Mesothelial cell of epicardium (in vitro differentiated cells): ENCODE measurements around the gene CFAP141. TPM values are rescaled to one million over a fixed set of nuclear protein-coding genes. Genes with fewer than 3 reads are reported as not detected.

Experiments used
- DNase-seq, 2 experiments: peaks; one replicate each; pipeline ENCODE4 v3.0.0; 2021; ENCODE audit warnings: low spot score in 2 of 2; ENCODE audit not compliant: unreplicated experiment in 2 of 2
- H3K27ac Mint-ChIP-seq: 2 replicates; pipeline ENCODE4 v1.8.0; 2021; ENCODE audit warnings: mixed read lengths
- H3K27me3 Mint-ChIP-seq: 2 replicates; pipeline ENCODE4 v1.8.0; 2021; ENCODE audit warnings: low read depth, mixed read lengths
- H3K36me3 Mint-ChIP-seq: 2 replicates; pipeline ENCODE4 v1.8.0; 2021; ENCODE audit warnings: mixed read lengths
- H3K4me1 Mint-ChIP-seq: 2 replicates; pipeline ENCODE4 v1.8.0; 2021; ENCODE audit warnings: mixed read lengths
- H3K4me3 Mint-ChIP-seq: 2 replicates; pipeline ENCODE4 v1.8.0; 2021; ENCODE audit warnings: mild to moderate bottlenecking, moderate library complexity, mixed read lengths
- H3K9me3 Mint-ChIP-seq: 2 replicates; pipeline ENCODE4 v1.8.0; 2021; ENCODE audit warnings: mixed read lengths
- CTCF ChIP-seq: fragments of 200-600 bp; sonication (generic); IDR thresholded peaks from one replicate; pipeline ENCODE4 v1.5.0; 2021; ENCODE audit warnings: antibody characterized with exemption; ENCODE audit not compliant: unreplicated experiment
- total RNA-seq: library from RNA; stranded (reverse); gene quantifications from 3 replicates; pipeline ENCODE4 v1.2.1, GENCODE V29; 2021

Gene CFAP141
- total RNA-seq, 1 donor from 2014 or later: not detected

- Mint-ChIP-seq H3K27ac (peak overlapping the region; percentile 100), H3K27me3 (no peaks in the 10 kb centered on the region), H3K36me3 (no peaks in the 10 kb centered on the region), H3K4me3 (peak overlapping the region; percentile 100), H3K4me1 (peaks cover 56% of the 10 kb centered on the region), H3K9me3 (no peaks in the 10 kb centered on the region)
- no peak for DNase-seq
- no peak for TF ChIP-seq CTCF
Measured at GRCh38 chr1:154181944-154182343, 24.2 kb downstream of the CFAP141 start.

GRCh38 chr1:154179946-154180687, 26.0 kb downstream of the CFAP141 start:
- Mint-ChIP-seq H3K4me3 (peak overlapping the region; percentile 43), H3K36me3 (peaks cover 4% of the 10 kb centered on the region), H3K9me3 (no peaks in the 10 kb centered on the region), H3K4me1 (peaks cover 59% of the 10 kb centered on the region), H3K27me3 (no peaks in the 10 kb centered on the region), H3K27ac (peak overlapping the region; percentile 89)
- no peak for DNase-seq
- no peak for TF ChIP-seq CTCF

- peak overlapping the region; percentile 89 for H3K27ac Mint-ChIP-seq
- H3K4me1 Mint-ChIP-seq: peaks cover 59% of the 10 kb centered on the region
- no peak for DNase-seq
- H3K4me3 Mint-ChIP-seq: peak overlapping the region; percentile 23
- TF ChIP-seq CTCF: no peak
- H3K9me3 Mint-ChIP-seq: no peaks in the 10 kb centered on the region
- peaks cover 6% of the 10 kb centered on the region for H3K36me3 Mint-ChIP-seq
- H3K27me3 Mint-ChIP-seq: no peaks in the 10 kb centered on the region
Measured at GRCh38 chr1:154178911-154179811, 27.0 kb downstream of the CFAP141 start.

GRCh38 chr1:154178013-154178412, 28.1 kb downstream of the CFAP141 start:
- TF ChIP-seq CTCF: no peak
- peak overlapping the region; percentile 11 for H3K27ac Mint-ChIP-seq
- no peak overlapping the region for H3K4me3 Mint-ChIP-seq
- no peaks in the 10 kb centered on the region for H3K9me3 Mint-ChIP-seq
- no peak for DNase-seq
- H3K4me1 Mint-ChIP-seq: peaks cover 54% of the 10 kb centered on the region
- no peaks in the 10 kb centered on the region for H3K27me3 Mint-ChIP-seq
- peaks cover 7% of the 10 kb centered on the region for H3K36me3 Mint-ChIP-seq

GRCh38 chr1:154176337-154176736, 29.8 kb downstream of the CFAP141 start:
- H3K4me3 Mint-ChIP-seq: no peak overlapping the region
- H3K36me3 Mint-ChIP-seq: peaks cover 18% of the 10 kb centered on the region
- peaks cover 45% of the 10 kb centered on the region for H3K4me1 Mint-ChIP-seq
- H3K27me3 Mint-ChIP-seq: no peaks in the 10 kb centered on the region
- DNase-seq: no peak
- TF ChIP-seq CTCF: no peak
- no peaks in the 10 kb centered on the region for H3K9me3 Mint-ChIP-seq
- H3K27ac Mint-ChIP-seq: peak overlapping the region; percentile 53
